GM12878 (cell line): ENCODE results near the gene NUDT1. TPM values are rescaled to one million over a fixed set of nuclear protein-coding genes. Genes with fewer than 3 reads are reported as not detected.

Experiments used
- CHD1 ChIP-seq: IDR thresholded peaks from 2 replicates; pipeline ENCODE4 v1.6.1; 2012; ENCODE audit warnings: low read depth, low read length, improper control_type of control experiment
- CREB1 ChIP-seq: IDR thresholded peaks from 2 replicates; pipeline ENCODE4 v1.6.1; 2012; ENCODE audit warnings: low read depth, mild to moderate bottlenecking, inconsistent platforms
- CREM ChIP-seq: IDR thresholded peaks from 2 replicates; pipeline ENCODE4 v1.6.1; 2014; ENCODE audit warnings: antibody characterized with exemption, low read depth
- HDGF ChIP-seq: fragments of 450-650 bp; IDR thresholded peaks from 2 replicates; pipeline ENCODE4 v1.6.1; 2016; ENCODE audit warnings: antibody characterized with exemption
- IKZF1 ChIP-seq: fragments of 450-650 bp; conservative IDR thresholded peaks from 2 replicates; pipeline ENCODE4 v1.6.1; 2017; ENCODE audit warnings: antibody characterized with exemption, mild to moderate bottlenecking
- JUNB ChIP-seq: IDR thresholded peaks from 2 replicates; pipeline ENCODE4 v1.6.1; 2016; ENCODE audit warnings: antibody characterized with exemption, mild to moderate bottlenecking
- KLF5 ChIP-seq: fragments of 450-650 bp; IDR thresholded peaks from 2 replicates; pipeline ENCODE4 v1.6.1; 2014; ENCODE audit warnings: mild to moderate bottlenecking; ENCODE audit not compliant: partially characterized antibody
- PAX8 ChIP-seq: fragments of 450-650 bp; IDR thresholded peaks from 2 replicates; pipeline ENCODE4 v1.6.1; 2017; ENCODE audit warnings: mild to moderate bottlenecking, moderate library complexity
- POLR2A ChIP-seq: IDR thresholded peaks from 2 replicates; pipeline ENCODE4 v1.6.1; 2011; ENCODE audit warnings: low read depth, mild to moderate bottlenecking, low read length
- SIN3A ChIP-seq: IDR thresholded peaks from 2 replicates; pipeline ENCODE4 v1.6.1; 2012; ENCODE audit warnings: low read depth, low read length, improper control_type of control experiment
- SREBF2 ChIP-seq: IDR thresholded peaks from 2 replicates; pipeline ENCODE4 v1.6.1; 2012; ENCODE audit warnings: mild to moderate bottlenecking, low read length
- SRF ChIP-seq, 2 experiments: IDR thresholded peaks; 2 replicates each; pipeline ENCODE4 v1.6.1; 2011; ENCODE audit warnings: low read depth in 2 of 2, low read length in 2 of 2, mild to moderate bottlenecking in 1 of 2, moderate library complexity in 1 of 2
- polyA plus RNA-seq, 11 experiments: library from polyadenylated mRNA; depleted of rRNA in 4 of 11; unstranded in 6 of 11; stranded (reverse) in 5 of 11; fragments of >200 nt; fragmentation: Nextera tagmentation in 4 of 11; fragmentation: Illumina TruSeq in 1 of 11; extraction: Ambion mirVana in 4 of 11; extraction: Trizol in 1 of 11; gene quantifications; 1 replicate in 1 of 11; 2 replicates in 10 of 11; pipeline versions ENCODE4 v1.2.1 to v1.2.3, GENCODE V29; 2011 to 2016; ENCODE audit warnings: inconsistent platforms in 2 of 11, missing spikeins in 2 of 11, low read depth in 1 of 11
- total RNA-seq, 4 experiments: library from RNA; depleted of rRNA in 3 of 4; stranded (reverse); fragments of >200 nt in 3 of 4; fragmentation: Illumina TruSeq in 1 of 4; extraction: Trizol in 1 of 4; gene quantifications; 2 replicates each; pipeline versions ENCODE4 v1.2.1 to v1.2.3, GENCODE V29; 2013 to 2021
- TF ChIP-seq, protein P1 (sequence below): fragments of 450-650 bp; IDR thresholded peaks from 2 replicates; pipeline ENCODE4 v1.6.1; 2017; ENCODE audit warnings: low read depth, mild to moderate bottlenecking, moderate library complexity
- TF ChIP-seq, protein P2 (sequence below): IDR thresholded peaks from 2 replicates; pipeline ENCODE4 v1.6.1; 2012; ENCODE audit warnings: low read depth, low read length, improper control_type of control experiment
- TF ChIP-seq, protein P3 (sequence below): IDR thresholded peaks from 2 replicates; pipeline ENCODE4 v1.6.1; 2012; ENCODE audit warnings: mild to moderate bottlenecking, low read depth, low read length
- TF ChIP-seq, protein P4 (sequence below): IDR thresholded peaks from 2 replicates; pipeline ENCODE4 v1.6.1; 2011; ENCODE audit warnings: borderline replicate concordance, low read depth, mild to moderate bottlenecking, moderate library complexity, mixed read lengths, low read length; ENCODE audit not compliant: insufficient read depth; ENCODE audit errors: extremely low read length
- TF ChIP-seq, protein P5 (sequence below): fragments of 450-650 bp; IDR thresholded peaks from 2 replicates; pipeline ENCODE4 v1.6.1; 2017; ENCODE audit warnings: mild to moderate bottlenecking
- TF ChIP-seq, protein P6 (sequence below): fragments of 450-650 bp; conservative IDR thresholded peaks from 2 replicates; pipeline ENCODE4 v1.6.1; 2017; ENCODE audit warnings: mild to moderate bottlenecking, moderate library complexity

Gene NUDT1
- total and polyA plus RNA-seq, 10 of the 15 experiments (the other 5 are each of a cell fraction or from before 2014, with no cell fraction given), result 7.7 to 122 (median 59.2) TPM

DNA sequence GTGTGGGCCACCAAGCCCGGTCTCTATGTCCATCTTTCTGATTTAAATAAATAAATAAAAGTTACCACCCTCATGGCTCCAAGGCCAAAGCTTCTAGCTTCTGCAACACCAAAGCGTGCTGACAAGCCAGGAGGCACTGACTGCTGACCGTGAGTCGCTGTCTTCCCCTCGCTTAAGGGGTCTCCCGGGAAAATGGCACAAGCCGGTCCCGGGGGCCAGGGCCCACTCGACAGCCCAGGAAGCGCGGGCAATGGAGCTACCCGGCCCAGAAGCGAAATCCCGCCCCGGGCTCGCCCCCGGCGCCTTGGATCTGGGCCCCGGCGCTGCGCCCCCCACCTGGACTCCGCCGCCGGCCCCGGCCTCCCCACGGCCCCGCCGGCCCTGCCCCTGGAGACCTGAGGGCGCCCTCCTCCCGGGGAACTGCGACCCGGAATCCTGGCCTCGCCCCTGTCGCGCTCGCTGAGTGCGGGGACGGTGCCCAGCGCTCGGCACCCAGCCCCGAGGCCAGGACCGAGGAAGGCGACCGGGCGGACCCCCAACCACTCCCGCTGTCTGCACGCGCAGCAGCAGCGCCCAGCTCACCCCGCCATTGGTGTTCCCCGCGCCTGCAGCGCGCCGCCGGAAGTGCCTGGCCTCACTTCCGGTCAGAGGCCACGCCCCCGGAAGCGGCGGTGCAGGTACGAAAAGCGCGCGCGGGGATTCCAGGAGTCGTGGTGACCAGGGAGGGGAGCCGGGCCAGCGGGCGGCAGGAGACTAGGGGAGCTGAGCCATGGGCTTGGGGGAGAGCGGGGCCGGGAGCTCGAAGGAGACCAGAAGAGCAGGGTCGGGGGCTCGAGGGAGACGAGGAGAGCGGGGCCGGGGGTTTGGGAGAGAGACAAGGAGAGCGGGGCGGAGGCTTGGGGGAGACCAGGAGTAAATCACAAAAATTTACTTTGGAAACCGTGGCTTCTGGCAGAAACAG is at the start of gene NUDT1, which contains the start of gene MRM2 (continued):
- TF ChIP-seq, protein P1, sequence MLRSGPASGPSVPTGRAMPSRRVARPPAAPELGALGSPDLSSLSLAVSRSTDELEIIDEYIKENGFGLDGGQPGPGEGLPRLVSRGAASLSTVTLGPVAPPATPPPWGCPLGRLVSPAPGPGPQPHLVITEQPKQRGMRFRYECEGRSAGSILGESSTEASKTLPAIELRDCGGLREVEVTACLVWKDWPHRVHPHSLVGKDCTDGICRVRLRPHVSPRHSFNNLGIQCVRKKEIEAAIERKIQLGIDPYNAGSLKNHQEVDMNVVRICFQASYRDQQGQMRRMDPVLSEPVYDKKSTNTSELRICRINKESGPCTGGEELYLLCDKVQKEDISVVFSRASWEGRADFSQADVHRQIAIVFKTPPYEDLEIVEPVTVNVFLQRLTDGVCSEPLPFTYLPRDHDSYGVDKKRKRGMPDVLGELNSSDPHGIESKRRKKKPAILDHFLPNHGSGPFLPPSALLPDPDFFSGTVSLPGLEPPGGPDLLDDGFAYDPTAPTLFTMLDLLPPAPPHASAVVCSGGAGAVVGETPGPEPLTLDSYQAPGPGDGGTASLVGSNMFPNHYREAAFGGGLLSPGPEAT, result peak; percentile 86
- TF ChIP-seq HDGF (peak; percentile 68; the same call in 1 of the 2 replicates), SIN3A (peak; percentile 95), CREM (peak; percentile 59; the same call in 1 of the 2 replicates), SREBF2 (peak; percentile 68), PAX8 (no peak), SRF (IDR thresholded peaks at IDR 0.05; ENCODE audit: low read depth in 2 of 2, low read length in 2 of 2) (peak in 1 of 2 experiments; percentile 55; a peak in 1 of 4 replicates), CHD1 (no peak), CREB1 (peak; percentile 68; the same call in 1 of the 2 replicates), POLR2A (peak; percentile 99), JUNB (no peak), KLF5 (peak; percentile 77), IKZF1 (peak; percentile 63)
- TF ChIP-seq, protein P2, sequence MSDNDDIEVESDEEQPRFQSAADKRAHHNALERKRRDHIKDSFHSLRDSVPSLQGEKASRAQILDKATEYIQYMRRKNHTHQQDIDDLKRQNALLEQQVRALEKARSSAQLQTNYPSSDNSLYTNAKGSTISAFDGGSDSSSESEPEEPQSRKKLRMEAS, result peak; percentile 72
- TF ChIP-seq, protein P3, sequence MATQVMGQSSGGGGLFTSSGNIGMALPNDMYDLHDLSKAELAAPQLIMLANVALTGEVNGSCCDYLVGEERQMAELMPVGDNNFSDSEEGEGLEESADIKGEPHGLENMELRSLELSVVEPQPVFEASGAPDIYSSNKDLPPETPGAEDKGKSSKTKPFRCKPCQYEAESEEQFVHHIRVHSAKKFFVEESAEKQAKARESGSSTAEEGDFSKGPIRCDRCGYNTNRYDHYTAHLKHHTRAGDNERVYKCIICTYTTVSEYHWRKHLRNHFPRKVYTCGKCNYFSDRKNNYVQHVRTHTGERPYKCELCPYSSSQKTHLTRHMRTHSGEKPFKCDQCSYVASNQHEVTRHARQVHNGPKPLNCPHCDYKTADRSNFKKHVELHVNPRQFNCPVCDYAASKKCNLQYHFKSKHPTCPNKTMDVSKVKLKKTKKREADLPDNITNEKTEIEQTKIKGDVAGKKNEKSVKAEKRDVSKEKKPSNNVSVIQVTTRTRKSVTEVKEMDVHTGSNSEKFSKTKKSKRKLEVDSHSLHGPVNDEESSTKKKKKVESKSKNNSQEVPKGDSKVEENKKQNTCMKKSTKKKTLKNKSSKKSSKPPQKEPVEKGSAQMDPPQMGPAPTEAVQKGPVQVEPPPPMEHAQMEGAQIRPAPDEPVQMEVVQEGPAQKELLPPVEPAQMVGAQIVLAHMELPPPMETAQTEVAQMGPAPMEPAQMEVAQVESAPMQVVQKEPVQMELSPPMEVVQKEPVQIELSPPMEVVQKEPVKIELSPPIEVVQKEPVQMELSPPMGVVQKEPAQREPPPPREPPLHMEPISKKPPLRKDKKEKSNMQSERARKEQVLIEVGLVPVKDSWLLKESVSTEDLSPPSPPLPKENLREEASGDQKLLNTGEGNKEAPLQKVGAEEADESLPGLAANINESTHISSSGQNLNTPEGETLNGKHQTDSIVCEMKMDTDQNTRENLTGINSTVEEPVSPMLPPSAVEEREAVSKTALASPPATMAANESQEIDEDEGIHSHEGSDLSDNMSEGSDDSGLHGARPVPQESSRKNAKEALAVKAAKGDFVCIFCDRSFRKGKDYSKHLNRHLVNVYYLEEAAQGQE, result peak; percentile 39; the same call in 1 of the 2 replicates
- TF ChIP-seq, protein P4, sequence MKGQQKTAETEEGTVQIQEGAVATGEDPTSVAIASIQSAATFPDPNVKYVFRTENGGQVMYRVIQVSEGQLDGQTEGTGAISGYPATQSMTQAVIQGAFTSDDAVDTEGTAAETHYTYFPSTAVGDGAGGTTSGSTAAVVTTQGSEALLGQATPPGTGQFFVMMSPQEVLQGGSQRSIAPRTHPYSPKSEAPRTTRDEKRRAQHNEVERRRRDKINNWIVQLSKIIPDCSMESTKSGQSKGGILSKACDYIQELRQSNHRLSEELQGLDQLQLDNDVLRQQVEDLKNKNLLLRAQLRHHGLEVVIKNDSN, result no peak
- TF ChIP-seq, protein P5, sequence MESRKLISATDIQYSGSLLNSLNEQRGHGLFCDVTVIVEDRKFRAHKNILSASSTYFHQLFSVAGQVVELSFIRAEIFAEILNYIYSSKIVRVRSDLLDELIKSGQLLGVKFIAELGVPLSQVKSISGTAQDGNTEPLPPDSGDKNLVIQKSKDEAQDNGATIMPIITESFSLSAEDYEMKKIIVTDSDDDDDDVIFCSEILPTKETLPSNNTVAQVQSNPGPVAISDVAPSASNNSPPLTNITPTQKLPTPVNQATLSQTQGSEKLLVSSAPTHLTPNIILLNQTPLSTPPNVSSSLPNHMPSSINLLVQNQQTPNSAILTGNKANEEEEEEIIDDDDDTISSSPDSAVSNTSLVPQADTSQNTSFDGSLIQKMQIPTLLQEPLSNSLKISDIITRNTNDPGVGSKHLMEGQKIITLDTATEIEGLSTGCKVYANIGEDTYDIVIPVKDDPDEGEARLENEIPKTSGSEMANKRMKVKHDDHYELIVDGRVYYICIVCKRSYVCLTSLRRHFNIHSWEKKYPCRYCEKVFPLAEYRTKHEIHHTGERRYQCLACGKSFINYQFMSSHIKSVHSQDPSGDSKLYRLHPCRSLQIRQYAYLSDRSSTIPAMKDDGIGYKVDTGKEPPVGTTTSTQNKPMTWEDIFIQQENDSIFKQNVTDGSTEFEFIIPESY, result no peak
- TF ChIP-seq, protein P6, sequence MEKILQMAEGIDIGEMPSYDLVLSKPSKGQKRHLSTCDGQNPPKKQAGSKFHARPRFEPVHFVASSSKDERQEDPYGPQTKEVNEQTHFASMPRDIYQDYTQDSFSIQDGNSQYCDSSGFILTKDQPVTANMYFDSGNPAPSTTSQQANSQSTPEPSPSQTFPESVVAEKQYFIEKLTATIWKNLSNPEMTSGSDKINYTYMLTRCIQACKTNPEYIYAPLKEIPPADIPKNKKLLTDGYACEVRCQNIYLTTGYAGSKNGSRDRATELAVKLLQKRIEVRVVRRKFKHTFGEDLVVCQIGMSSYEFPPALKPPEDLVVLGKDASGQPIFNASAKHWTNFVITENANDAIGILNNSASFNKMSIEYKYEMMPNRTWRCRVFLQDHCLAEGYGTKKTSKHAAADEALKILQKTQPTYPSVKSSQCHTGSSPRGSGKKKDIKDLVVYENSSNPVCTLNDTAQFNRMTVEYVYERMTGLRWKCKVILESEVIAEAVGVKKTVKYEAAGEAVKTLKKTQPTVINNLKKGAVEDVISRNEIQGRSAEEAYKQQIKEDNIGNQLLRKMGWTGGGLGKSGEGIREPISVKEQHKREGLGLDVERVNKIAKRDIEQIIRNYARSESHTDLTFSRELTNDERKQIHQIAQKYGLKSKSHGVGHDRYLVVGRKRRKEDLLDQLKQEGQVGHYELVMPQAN, result peak; percentile 97
